HG03039 (cell line): Measurements from ENCODE around the gene RHOA.

Experiments
- ATAC-seq: cut with Tn5 transposase; IDR thresholded peaks from one replicate; pipeline ENCODE4 v1.9.1; 2021; ENCODE audit warnings: mild to moderate bottlenecking, moderate library complexity; ENCODE audit not compliant: unreplicated experiment

Gene RHOA

DNA sequence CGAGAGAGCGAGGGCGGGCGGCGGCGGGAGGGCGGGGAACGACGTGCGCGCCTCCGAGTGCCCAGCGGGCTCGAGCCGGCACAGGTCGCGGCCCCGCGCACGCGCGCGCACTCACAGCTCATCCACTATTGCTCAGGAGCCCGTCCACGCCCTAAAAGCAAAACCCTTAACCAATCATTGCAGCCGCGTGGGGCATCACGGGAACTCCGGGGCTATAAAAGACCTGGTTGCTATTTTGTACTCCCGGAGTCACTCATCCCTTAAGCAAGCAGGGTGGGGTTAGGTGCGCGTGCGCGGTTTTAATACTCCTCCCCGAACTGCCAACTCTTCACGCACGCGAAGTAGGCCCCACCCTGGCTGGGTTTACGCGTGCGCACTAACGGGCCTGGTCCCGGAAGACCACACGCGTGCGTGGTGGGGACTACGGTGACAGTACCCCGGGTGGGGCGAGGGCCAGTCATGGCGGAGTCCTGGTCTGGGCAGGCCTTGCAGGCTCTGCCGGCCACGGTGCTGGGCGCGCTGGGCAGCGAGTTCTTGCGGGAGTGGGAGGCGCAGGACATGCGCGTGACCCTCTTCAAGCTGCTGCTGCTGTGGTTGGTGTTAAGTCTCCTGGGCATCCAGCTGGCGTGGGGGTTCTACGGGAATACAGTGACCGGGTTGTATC is at the start of gene RHOA, which contains the start of gene TCTA:
Gene RHOA, minus strand, starts transcription at position 9 of the 664 bp plus-strand sequence. CDS start 36,387 bp downstream, outside the sequence.
Gene TCTA, plus strand, starts transcription at position 456 of the 664 bp plus-strand sequence. Its CDS starts 4 bp downstream, at position 460.
- peak; percentile 67 for ATAC-seq

DNA sequence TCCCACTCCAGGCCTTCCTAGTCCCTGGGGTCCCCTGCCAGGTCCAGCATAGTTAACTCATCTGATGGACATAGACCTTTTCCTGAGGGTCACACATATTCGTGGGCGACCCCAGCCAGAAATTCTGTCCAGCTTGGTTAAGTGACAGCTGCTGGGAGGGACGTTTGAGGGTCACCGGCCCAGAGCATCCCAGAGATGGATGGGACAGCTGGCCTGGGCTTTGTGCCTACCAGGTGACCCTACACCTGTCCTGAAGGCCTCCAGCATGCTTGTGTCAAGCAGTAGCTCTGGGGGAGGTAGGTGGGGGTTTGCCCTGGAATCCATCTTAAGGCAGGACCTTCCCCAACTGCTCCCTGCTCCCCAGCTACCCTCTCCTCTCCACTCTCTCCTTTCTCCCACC is 49.2 kb upstream of the RHOA start:
- no peak for ATAC-seq

DNA sequence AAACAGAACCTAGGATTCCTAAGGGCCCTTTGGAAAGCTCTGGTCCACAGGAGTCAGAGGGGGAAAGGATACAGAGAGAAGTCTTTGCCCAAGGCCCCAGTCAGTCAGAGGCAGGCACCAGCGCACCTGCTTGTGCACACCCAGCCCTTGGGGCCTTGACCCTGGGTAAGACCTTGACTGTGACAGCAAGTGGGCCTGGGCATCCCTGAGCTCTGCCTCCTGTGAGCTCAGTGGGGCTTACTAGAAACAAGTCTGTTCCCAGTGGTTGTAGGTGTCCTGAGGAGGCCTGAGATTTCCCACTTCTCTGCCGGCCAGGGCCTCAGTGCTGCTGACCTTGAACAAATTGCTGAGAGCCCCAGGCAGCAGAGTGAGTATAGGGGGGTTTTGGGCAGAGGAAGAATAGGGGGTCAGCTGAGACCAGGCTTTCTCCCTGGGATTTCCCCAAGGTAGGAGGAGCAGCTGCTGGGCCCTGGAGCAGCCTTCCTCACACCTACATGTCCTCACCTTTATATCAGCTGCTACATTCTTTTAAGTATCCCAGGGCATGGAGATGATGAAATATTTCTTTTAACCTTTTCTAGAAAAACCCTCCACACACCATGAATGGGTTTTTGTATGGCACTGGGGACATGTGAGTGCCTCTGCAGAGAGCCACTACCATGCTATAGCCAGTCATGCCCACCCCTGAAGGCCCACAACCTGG is 48.6 kb upstream of the RHOA start:
- no peak for ATAC-seq

DNA sequence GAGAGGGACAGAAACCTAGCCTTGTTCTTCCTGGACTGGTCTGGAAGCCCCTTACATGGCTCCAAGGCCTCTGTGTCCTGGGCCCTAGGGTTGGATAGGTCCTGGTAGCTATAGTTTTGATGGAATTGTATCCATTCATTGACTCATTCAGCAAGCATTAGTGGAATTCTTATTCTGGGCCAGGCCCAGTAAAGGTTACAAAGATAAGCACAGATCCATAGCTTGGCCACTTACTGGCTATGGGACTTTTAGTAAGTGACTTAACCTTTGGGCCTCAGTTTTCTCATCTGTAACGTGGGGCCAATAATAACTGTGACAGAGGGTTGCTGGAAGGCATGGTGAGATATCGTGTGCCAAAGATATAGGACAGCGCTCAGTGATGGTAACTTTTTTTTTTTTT is 44.7 kb upstream of the RHOA start:
- ATAC-seq = no peak

DNA sequence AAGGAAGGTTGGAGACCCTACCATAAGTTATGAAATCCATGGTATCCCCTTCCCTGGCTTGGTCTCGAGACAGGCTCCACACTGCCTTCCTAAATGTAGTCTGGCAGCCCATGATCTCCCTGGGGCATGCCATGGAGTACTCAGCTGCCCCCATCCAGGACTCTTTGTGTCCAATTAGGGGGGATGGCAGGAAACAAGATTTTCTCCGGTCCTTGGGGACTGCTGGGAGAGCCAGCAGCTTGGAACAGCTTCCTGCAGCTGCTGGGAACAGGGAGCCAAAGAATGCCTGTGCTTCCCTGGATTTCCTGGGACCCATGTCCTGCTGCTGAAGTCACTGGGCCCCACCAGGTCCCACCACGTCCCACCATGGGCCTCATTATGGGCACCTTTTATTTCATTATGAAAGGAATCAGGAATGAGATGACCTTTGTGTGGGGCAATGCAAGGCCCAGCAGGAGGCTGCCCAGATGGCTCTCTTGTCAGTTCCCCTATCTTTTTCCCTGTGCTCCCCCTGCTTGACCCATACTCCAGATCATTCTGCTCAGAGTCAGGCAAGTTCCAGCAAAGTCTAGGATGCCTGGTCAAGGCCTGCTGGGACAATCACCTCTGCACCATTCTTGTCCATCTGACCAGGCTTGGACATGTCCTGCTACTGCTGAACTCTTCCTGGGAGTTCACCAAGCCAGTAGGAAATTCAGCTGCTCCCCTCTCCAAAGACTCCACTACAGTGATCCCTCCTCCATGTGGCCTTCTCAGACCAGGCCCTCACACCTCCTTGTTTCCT is 43.3 kb upstream of the RHOA start:
- ATAC-seq = no peak

DNA sequence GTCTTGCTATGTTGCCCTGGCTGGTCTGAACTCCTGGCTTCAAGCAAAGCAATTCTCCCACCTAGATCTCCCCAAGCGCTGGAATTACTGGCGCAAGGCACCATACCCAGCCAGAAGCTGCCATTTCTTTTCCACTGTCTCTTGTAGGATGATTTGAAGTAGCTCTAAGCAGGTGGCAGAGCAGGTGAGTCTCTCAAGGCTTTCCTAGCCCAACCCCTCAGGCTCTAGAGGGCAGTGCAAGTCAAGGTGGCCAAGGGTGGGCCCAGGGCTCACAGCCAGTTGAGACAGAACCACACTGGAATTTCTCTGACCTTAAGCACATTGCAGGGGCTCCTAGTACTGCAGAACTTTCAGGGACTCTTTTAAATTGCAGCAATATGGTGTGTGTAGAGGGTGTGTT is 42.7 kb upstream of the RHOA start:
- no peak for ATAC-seq

DNA sequence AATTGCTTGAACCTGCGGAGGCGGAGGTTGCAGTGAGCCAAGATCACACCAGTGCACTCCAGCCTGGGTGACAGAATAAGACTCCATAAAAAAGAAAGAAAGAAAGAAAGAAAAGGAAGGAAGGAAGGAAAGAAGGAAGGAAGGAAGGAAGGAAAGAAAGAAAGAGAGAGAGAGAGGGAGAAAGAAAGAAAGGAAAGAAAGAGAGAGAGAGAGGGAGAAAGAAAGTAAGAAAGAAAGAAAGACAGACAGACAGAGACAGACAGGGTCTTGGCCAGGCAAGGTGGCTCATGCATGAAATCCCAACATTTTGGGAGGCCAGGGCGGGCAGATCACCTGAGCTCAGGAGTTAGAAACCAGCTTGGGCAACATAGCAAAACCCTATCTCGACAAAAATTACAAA is 41.8 kb upstream of the RHOA start:
- ATAC-seq = no peak

DNA sequence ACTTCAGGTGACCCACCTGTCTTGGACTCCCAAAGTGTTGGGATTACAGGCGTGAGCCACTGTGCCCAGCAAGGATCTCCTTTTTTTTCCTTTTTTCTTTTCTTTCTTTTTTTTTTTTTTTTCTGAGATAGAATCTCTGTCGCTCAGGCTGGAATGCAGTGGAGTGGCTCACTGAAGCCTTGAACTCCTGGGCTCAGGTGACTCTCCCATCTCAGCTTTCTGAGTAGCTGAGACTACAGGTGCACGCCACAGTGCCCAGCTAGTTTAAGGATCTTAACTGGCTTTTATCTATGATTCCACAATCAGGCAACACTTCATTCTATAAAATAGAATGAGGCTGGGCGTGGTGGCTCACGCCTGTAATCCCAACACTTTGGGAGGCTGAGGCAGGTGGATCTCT is 33.6 kb upstream of the RHOA start:
- no peak for ATAC-seq

DNA sequence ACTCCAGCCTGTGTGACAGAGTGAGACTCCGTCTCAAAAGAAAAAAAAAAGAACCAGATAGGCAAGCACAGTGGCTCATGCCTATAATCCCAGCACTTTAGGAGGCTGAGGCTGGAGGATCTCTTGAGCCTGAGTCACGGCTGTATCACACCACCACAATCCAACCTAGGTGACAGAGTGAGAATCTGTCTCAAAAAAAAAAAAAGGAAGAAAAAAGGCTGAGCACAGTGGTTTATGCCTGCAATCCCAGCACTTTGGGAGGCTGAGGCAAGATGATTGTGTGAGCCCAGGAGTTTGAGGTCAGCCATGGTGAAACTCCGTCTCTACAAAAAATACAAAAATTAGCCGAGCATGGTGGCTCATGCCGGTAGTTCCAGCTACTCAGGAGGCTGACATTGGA is 23.0 kb upstream of the RHOA start:
- ATAC-seq = no peak

DNA sequence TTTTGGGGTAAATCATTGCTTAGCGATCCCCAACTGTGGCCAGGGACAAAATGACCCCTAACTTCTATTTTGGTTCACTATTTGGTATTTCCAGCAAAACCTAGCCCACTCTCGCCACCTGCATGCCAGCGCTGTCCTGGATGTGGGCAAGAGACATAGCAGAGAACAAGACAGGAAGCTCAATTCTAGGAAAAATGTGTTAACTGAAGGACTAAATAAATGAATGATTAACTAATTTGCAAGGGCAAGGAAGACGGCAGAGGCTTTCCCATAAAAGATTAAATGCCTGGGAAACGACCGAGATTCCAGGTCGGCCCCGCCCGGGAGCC is 16.9 kb upstream of the RHOA start:
- ATAC-seq = no peak

DNA sequence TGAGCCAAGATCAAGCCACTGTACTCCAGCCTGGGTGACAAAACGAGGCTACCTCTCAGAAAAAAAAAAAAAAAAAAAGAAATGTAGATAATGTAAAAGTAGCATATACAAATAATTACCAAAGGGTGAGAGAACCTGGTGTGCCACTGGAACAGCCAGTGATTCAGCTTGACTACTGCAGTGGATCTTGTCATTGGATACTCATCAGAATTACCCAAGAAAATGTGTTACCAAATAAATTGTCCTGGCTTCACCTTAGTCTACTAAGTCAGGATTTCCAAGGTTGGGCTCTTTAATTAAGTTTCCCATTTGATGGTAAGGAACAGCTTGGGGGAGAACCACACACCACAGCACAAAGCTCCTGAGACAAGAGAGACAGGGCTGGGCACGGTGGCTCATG is 15.8 kb upstream of the RHOA start:
- ATAC-seq = no peak

DNA sequence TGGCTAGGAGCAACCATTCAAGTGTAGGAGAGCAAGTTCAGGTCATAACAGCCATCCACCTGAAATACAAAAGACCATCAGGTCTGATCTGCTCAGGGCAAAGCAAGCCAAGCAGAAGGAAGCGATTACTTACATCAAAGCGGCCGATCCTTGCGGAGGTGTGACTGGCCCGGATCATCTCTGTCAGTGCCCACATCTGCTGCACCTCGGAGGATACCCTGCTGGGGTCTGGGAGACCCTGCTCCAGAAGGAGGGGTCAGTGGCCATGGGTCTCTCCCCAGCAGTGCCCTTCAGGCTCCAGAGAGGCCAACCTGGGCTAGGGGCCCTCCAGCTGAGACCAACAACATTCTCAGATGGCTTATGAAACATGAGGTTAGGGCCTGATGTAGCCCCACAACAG is 13.0 kb upstream of the RHOA start:
- no peak for ATAC-seq

DNA sequence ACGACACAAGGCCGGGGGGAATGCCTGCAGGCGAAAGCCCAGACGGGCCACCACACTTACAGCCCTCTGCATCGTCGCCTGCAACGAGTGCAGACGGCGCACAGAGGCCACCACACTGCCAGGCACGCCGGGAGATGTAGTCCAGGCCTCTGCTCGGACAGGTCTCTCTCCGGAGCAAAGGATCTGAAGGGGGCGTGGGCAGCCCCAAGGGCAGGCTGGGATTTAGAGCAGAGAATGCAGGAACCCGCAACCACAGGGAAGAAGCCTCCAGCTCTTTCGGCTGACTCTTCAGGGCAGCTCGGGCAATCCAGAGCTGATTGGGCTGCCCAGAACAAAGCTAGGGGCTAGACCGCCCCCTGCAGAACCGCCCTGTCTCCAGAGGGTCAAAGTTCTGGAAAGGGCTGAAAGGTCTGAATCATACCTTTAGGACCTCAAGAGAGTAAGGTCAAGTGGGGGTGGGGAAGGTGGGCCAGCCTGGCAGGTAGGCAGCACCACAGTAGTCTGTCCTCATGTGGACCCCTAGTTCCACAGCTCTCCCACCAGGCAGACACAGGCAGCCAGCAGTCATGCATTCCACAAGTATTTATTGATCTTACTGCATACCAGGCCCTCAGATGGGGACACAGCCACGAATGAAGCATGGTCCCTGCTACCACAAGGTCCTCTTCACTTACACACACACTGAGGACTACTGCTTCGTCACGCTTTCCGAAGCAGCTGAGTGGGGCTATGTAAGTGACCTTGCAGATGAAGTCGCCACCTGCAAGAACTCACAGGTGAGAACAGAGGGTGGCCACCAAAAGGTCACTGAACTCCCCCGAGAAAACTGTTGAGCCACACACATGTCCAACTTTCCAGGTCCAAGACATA is 10.8 kb upstream of the RHOA start, which contains the start of gene AMT:
Gene AMT, minus strand, starts transcription at position 95 of the 870 bp plus-strand sequence. Its CDS starts 23 bp downstream, at position 72.
- ATAC-seq = no peak

DNA sequence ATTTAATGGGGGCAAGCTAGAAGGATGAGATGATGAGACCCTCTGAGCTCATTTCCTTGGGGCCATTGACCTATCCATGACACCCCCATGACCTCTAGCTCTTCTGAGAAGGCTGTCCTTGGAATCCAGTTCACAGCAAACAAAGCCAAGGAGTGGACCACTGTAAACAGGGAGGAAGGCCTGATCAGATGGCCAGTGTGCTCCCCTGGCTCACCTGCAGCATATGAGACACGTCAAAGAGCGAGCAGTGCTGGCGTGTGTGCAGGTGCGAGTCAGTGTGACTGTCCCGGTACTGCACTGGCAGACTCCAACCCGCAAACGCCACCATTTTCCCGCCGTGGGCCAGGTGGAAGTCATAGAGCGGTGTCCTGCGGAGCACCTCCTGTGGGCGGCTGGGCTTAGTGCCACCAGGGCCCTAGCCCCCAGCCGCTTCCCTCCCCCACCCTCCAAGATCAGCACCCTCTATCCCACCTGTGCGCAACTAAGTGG is 10.2 kb upstream of the RHOA start:
- no peak for ATAC-seq

DNA sequence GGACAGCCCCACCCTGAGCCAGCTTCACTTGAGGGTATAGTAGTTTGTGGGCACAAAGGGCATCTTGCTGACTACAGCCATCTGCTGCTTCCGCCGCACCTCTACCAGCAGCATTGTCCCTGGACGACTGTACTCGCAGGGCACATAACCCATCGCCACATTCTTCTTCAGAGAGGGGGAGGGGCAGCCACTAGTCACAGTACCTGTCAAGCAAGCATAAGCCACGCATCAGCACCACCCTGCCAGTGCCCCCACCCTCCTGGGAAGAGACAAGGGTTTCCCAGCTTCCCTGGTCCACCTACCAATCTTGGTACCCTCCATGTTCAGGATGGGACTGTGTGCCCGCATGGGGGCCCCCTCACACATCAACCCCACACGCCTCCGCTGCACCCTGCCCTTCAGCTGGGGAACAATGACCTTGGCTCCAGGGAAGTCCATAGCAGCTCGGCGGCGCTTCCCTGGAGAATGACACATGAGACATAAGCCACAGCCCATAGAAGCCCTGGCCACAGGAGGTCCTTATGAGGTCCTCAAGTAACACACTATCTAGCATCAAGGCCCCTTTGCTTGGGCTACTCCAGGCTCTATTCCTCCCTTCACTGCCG is 5.8 kb upstream of the RHOA start:
- no peak for ATAC-seq

DNA sequence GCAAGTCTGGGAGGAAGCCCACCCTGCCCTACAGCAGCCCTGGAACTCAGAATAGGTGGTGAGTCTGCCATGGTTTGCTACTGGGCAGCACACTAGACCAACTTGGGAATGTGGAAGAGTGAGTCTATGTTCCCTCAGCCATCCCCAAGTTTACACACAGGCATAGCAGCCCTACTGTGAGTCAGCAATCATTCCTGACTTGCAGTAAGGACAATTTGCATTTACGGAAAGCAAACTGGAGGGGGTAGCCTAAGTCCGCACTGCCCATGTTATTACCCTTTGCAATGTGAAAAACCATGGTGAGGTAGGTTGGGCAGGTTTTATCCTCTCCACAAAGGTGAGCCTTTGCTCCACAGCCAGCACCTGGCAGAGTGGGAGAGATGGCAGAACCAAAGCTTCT is 5.1 kb upstream of the RHOA start:
- no peak for ATAC-seq

DNA sequence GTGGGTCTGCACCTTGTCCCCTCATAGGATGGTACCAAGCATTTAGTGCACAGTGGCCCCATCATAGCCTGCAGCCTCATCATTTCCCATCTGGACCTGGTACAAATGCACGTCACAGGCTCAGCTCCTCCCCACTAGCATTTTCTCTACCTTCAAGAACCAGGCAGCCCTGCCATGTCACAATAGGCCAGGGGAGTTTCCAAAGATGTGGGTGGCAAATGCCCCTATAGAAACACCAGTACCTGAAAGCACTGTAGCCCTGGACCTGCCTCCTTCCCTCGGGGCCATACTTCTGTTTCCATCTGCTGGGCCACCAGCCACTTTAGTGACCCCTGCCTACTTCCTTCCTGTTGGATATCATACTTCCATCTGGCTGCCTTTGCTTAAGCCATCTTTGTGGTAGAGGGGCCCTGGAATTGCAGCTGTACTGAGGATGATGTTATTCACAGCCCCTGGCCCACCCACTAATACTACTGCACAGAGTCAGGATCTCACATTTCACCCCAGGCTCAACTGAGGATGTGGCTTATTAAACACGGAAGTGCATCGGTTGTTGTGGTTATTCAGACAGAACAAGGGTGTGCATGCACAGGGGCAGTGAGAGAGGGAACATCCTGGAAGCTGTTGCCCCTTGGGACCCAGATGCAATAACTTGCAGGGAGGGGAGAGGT is 4.3 kb upstream of the RHOA start:
- no peak for ATAC-seq

DNA sequence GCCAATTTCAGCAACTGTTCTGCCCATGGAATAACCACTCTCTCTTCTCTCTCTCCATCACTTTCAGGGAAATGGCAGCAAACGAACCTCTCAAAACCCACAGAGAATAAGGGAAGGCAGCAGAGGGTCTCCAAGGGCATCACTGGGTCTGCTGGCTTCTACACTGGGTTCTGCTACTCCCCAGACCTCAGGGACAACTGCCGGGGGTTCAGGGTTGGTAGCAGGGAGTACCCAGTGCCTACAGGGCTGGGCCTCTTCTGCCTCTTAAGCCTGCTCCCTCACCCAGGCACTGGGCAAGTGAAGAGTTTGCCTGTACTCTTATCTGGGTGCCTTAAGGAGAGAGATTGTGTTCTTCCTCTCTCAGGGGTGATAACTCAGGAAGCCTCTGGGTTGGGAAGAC is 3.0 kb upstream of the RHOA start:
- no peak for ATAC-seq

DNA sequence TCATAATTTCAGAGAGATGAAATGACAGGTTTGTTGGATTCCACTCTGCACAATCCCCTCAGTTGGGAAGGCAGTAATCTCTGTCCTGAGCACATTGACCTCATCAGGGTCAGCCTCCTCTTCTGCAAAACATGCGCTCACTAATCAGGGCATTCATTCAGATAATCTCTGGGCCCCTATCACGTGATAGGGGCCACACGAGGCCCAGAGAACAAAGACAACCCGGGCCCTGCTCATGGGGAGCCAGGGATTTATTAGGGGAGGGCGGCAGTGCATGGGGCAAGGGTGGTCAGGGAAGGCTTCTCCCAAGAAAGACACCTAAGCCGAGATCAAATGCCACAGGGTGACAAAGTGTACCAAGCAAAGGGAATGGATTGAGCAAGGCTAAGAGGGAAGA is 1.6 kb upstream of the RHOA start:
- ATAC-seq = no peak
